GM18507 (cell line): ENCODE data around the gene FBH1.
A peak's percentile ranks its signal among the peaks of the same experiment; 100 is the strongest.
"Not testable (repeated sequence)": the region's sequence is repeated elsewhere in the genome, so short reads cannot be mapped to it uniquely, and the experiment has no call there.

Source experiments
- DNase-seq: peaks from one replicate; pipeline ENCODE4 v3.0.0; 2011; ENCODE audit warnings: low read depth; ENCODE audit not compliant: insufficient read length; ENCODE audit errors: extremely low spot score
- FAIRE-seq: peaks from 2 replicates; lab custom pipeline; 2011; peaks lifted over from hg19 to GRCh38; lab: Jason Lieb, UNC

Gene FBH1

DNA sequence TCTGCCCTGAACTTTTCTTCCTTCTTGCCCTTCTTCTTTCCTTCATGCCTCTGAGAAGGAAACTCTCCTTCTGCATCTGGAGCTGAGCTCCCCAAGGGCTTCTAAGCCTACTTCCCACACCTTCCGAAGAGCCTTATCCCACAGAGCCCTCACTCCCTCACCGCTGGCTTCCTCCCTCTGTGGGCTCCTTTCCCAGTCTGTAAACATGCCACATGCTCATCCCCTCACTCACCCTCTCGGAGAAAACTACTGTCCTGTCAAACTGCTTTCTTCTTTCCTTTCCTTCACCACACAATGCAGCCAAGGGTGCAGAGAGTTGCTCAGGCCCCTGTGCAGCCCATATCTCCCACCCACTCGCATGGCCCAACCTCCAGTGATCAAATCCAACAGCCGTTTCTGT, 18.4 kb upstream of the FBH1 start:
- no peak for FAIRE-seq
- DNase-seq: no peak

DNA sequence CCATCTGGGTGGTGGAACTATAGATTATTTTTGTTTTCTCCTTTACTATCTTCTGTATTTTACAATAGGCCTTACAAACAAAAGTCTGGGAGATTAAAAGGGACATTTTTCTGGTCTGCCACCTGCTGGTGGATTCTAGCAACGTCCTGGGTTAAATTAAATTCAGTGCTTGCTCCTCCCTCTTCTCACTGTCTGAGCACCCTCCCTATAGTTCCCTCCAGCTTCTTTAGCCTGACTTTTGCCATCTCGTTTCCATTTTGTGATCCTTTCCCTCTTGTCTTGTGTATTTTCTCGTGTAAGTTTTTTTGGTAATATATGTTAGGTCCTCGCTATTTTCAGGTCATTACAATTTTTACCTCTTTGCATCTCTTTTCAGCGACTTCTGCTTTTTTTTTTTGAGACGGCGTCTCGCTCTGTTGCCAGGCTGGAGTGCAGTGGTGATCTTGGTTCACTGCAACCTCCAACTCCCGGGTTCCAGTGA, 16.5 kb upstream of the FBH1 start:
- no peak for DNase-seq
- peak; percentile 89 for FAIRE-seq

DNA sequence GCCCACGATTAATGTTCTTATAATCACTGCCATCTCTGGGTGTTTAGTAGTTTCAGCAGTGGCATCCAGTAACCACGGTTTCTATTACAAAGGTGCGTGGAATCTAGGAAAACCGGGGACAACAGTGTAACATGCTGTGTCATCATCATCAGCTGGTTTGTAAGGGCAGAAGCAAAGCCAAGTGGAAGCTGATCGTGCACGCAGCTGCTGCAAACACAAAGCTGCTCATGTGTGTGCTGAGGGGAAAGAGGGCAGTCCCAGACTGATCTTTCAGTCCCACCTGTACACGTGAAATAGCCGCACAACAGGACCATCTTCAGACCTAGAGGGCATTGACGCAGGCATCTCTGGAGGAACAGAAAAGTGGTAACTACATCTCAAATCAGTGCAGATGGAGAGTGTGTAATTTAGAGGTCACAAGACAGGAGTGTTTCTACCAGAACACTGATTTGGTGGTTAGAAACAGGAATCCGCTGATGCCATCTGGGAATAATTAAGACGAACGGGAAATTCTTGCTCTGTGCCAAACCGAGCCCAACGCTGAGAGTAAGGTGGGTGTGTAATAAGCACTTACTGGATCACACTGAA, 13.8 kb upstream of the FBH1 start:
- FAIRE-seq (no peak), DNase-seq (no peak)

DNA sequence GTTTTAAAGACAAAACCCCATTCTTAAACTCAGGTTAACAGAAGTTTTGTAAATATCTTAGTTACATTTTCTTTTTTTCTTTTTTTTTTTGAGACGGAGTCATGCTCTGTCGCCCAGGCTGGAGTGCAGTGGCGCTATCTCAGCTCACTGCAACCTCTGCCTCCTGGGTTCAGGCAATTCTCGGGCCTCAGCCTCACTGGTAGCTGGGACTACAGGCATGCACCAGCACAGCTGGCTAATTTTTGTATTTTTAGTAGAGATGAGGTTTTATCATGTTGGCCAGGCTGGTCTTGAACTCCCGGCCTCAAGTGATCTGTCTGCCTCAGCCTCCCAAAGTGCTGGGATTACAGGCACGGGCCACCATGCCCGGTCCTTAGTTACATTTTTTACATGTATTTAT, 13.0 kb upstream of the FBH1 start:
- FAIRE-seq, DNase-seq: not testable (repeated sequence)

DNA sequence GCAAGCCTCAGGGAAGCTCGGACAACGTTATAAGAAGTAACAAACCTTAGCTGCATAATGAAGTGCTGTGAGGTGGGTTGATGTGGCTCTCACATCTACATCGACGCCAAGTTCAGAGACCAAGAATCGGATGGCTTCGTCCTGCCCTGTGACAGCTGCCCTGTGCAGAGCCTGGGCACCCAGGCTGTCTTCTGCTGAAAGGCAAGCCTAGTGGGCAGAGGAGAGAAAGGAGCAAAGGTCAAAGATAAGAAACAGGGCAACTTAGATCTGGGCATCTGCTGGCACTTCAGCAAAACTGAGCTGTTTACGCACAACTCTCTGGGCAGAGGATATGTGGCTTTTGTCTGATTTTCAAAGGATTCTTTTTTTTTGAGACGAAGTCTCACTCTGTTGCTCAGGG, 7.1 kb upstream of the FBH1 start:
- no peak for DNase-seq
- FAIRE-seq: no peak

DNA sequence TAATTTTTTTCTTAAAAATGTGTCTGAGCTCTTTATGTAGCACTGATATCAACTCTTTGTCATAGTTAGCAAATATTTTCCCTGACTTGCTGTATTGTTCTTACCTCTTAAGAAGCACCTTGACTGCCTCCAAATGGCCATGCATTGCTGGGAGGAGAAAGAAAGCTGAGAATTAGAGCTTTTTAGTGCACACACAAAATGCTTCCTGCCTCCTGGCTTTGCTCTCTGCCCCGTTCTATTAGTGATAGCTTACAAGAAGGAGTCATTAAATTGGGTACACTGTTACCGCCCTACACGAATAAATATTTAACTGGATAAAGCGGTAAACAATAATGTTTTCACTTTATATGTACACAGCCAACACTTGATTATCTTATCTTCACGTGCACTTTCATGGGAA, 4.4 kb upstream of the FBH1 start:
- no peak for FAIRE-seq
- no peak for DNase-seq

DNA sequence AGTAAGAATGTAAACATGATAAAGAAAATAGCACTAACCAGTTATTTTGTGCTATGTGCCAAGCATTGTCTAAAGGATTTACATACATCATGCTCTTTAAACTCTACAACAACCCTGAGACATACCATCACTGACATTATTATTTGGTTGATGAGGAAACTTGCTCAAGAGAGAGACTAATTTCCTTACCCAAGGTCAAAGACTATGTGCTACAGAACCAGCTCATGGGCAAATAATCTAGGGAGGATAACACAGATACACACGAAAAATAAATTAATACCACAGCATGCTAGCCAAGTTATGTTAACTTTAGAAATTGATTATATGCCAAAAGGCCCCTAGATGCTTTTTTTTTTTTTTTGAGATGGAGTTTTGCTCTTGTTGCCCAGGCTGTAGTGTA, 3.0 kb upstream of the FBH1 start:
- DNase-seq (no peak), FAIRE-seq (no peak)

DNA sequence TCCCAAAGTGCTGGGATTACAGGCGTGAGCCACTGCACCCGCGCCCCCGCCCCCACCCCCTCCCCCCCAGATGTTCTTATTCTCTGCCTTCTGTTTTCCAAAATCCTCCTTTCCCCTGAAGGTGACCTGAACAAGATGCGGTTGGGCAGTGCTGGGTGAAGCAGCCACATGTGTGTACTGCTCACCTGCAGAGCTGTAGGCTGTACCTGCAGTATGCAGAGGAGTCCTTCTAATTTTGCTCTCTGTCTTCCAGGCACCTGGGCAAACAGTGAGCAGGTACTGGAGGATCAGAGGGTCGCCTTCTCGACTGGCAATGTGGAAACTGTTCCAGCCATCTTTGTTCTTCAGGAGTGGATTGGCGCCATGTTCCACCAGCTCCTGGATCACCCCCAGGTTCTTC, 2.4 kb upstream of the FBH1 start:
- FAIRE-seq: no peak
- DNase-seq: no peak

DNA sequence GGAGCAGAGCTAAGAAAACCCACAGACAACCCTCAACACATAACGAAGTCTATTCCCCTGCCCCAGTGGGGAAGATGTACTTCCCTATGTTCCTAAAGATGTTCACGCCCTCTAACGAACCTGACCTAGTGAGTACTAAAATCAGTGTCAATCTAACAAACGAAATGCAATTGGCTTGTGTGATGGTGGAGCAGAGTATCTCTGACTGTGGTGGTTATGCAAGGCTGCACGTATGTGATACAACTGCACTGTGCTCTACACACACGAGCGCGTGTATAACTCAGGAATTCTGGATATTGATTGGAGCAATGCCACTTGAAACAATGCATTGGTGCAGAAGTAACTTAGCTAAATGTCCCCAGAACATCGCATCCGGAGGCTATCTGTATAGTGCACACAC, 1.7 kb upstream of the FBH1 start:
- FAIRE-seq: no peak
- DNase-seq: no peak

DNA sequence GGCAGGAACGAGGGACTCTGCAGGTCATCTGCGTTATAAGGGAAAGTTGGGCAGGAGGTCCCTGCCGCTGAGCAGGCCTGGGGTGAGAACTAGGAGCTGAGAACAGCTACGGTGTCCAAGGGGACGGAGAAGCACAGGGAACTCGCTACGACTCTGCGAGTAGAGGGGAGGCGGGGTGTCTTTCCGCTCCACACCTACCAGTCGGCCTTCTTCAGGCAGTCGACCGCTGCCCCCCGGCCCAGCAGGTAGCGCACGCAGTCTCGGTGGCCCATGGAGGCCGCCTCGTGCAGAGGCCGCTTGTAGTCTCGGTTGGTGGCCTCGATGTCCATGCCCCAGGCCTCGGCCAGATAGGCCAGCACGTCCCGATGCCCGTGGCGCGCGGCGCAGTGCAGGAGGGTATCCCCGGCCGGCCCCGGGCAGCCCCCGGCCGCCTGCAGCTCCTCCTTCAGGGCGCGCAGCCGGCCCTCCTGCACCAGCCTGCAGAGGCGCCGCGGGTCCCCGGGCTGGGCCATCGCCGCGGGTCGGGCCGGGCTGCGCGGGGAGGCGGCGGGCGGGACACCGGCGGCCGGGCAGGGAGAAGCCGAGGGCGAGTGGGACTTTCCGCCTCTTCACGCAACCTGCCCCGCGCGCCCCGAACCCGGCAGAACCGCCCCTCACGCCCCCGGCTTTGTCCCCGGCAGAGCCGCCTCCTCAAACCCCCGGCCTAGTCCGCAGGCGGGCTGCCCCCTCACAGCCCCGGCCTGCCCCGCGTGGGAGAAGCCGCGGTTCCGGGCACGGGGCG, 1.0 kb upstream of the FBH1 start:
- DNase-seq (no peak), FAIRE-seq (no peak)

DNA sequence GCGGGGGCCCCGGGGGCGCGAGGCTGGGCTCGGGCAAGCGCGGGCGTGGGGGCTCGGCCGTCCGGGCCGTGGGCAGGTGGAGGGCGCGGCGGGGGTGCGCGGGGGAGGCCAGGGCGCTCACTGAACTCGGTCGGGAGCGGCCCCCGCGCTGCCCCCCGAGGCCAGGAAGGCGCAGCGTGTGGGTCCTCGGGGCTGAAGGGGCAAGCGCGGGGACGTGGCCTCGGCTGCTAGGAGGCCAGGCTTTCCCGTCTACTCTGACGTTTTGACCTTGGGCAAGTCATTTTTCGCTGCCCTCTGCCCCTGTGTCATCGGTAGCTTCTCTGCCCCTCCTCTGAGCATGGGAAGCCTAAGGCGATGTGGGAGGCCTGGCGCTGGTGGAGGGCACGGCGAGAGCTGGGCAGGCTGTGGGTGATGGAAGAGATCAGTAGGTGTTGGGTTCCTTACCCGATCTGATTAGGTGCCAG, 441 bp downstream of the FBH1 start:
- DNase-seq (no peak), FAIRE-seq (no peak)

DNA sequence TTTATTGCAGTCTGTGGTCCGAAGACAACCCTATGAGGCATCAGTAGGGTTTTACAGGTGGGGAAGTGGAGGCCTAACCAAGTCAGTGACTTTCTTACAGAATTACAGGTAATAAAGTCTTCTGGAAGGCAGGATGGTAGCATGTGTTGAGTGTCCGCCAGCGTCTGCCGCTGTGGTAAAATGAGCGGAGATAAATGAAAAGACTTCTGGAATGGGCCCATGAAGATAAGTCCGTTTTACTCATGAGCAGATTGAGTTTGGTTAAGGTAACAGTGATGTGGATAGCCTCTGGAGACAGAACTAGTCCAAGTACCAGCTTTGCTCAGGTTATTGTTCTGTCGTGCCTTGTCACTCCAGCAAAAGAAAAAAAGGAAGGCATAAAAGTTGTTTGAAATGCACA, 966 bp downstream of the FBH1 start:
- FAIRE-seq: no peak
- no peak for DNase-seq

DNA sequence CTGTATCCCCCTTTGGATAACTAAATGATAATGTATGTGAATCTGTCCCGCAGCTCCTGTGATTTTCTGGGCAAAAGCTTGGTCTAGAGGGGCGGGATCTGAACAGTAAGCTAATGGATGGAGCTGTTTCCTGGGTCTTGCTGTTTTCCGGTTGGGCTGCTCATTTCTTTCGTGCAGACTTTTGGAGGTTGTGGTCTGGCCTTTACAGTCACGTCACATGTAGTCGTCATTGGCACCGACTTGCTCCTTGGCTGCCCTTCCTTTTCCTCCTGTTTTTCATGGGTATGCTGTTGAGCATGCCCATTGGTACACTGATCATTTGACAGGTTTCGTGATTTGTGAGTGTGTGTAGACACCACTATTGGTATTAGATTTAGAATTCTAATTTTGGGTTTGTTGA, 2.0 kb downstream of the FBH1 start:
- DNase-seq: no peak
- FAIRE-seq: no peak

DNA sequence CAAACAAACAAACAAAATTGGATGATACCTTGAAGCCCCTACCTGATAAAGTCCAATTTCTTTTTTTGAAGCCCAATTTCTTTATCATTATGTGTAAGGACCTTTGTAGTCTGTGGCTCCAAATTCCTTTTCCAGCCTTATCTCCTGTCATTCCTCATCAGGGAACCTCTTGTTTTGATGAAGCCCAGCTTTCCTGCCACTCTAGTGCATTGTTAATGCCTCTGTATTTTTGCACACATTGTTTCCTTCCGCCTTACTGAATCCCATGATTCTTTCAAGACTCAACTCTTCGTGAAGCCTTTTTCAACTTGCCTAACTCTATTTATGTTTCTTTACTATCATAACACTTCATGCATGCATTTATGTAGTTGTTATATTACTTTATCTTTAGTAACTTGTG, 3.3 kb downstream of the FBH1 start:
- FAIRE-seq (no peak), DNase-seq (no peak)

DNA sequence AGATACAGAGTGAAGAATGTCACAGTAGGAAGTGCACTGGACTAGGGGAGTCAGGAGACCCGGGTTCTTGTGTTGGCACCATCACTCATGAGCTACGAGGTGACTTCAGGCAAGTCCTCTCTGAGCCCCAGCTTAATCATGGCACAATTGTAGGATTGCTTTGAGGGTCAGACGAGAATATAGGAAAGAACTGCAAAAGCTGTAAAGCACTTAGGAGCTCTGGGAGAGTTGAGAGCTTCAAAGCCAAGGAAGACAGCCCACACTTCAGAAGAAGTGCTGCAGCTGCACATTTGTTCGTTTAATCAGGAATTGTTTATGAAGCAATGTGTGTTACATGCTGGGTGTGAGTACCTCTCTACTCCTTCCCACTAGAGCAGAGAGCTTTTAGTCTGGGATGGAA, 4.4 kb downstream of the FBH1 start:
- FAIRE-seq (no peak), DNase-seq (no peak)

DNA sequence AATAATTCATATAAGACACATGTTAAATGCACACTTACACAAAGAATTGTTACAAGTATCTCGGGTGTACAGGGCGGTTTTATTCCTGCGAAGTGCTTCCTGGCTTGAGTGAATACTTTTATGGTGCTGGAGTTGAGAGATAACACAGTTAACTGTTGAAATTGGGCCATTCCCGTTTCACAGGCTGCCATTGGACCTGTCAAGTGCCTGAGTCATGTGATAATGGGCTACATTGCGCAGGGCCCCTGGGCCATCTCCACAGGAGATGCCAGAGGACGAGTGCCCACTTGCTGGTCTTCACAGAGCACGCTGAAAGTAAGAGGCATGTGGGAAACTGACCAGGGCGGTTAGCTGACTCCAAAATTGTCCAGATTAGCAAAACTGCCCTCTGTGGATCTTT, 4.8 kb downstream of the FBH1 start:
- DNase-seq (no peak), FAIRE-seq (no peak)

DNA sequence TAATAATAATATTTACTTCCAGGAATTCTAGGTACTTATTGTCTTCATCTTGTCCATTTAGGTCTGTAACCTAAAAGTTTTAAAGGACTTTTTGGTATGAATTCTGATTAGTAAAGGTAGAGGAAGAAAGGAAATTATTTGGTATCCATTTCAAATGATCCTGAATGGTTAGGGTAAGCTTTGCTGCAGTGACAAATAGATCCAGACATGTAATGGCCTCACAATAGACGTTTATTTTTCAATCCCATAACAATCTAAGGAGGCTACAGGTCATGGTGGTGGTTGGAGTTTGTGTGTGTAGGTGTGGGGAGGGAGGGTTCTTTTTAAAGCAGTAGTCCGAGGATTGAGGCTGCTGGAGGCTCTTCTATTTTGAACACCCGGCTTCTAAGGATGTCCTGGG, 5.3 kb downstream of the FBH1 start:
- DNase-seq (no peak), FAIRE-seq (no peak)

DNA sequence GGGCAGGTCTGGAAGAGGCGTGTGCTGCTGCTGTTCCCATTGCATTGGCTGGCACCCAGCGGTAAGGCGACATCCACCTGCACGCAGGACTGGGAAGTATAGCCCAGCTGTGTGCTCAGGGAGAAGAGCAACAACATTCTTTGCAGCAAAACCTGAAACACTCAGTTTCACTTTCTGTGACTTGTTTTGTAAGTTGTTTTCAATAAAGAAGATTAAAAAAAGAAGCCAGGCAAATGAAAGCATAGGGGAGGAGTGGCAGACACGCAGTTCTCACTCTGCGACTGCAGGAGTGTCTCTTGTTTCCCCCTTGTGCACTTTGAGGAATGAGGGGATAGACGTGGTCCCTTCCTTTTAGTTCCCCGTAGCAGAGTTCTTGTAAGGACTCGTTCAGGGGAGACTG, 5.8 kb downstream of the FBH1 start:
- FAIRE-seq (peak; percentile 54), DNase-seq (no peak)

DNA sequence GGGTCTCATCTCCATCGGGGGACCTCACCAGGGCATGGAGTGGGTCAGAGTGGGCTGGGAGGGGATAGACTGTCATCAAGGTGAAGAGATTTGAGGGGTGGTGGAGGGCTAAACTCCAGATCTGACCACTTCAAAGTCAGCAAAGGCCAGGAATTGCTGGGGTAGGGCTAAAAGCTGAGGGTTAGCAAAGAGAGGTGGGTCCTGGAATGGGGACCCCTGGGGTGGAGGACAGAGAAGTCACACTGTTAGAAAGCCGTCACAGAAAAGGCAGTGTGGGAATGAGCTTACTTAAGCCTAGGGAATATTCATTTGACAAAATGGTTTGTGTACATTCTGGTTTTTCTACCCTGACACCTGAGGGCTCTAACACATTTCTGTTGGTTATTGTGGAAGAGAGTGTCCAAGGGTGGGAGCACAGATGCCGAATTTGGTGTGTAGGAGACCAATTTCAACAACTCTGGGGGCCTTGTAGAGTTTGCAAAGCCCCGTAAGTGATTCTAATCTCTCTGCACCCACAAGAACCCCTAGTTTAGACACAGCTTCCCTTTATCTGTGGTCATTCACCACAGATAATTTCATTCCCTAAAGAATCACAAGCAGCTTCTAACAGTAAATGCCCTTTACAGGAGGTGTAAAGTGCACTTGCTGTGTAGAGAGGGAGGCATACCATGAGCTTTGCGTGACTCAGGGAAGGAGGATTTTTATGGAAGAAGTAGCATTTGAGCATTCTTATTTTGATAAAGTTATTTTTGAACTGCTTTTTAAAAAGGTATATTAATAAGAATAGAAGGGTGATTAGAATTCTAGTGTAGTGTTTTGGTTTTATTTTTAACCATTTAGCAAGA, 6.4 kb downstream of the FBH1 start:
- DNase-seq (no peak), FAIRE-seq (no peak)

DNA sequence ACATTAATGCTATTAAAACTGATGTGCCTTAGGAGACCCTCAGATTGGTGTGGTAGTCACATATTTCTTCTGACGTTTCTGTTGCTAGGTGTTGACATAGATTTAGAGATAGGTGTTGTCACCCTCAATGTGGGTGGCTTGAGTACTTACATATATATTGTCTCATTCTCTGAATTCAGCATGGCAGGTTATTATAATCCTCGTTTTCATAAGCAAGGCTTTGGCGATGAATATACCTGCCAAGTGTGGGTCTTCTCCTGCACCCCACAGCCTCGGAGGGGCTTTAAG, 7.0 kb downstream of the FBH1 start:
- FAIRE-seq: no peak
- no peak for DNase-seq

DNA sequence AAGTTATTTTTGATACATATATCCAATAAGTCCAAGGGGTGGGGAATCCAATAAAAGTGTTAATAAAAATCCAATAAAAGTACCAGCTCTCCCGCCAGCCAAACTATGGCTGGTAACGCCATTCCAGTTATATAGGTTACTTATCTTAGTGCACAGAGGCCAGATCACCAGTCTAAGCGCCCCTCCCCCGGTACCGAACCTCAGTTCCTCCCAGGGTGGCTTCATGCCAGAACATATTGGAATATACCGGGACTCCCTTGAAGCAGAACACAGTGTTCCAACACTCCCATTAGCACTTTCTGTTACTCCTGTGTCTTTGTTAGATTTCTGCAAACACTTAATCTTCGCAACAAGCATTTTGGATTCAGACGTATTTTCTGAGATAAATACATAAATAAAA, 7.5 kb downstream of the FBH1 start:
- FAIRE-seq: no peak
- DNase-seq: no peak
